H1 (cell line): ENCODE results near the gene ITPKC. TPM values are rescaled to one million over a fixed set of nuclear protein-coding genes. Genes with fewer than 3 reads are reported as not detected.

Experiments used
- SUZ12 ChIP-seq: fragments of 200-600 bp; sonication (generic); IDR thresholded peaks from 2 replicates; pipeline ENCODE4 v1.6.1; 2012; ENCODE audit warnings: mild to moderate bottlenecking, inconsistent platforms, low read length, moderate library complexity, mixed read lengths
- polyA plus RNA-seq, 7 experiments: library from polyadenylated mRNA; depleted of rRNA in 3 of 7; stranded (reverse) in 5 of 7; unstranded in 2 of 7; fragments of >200 nt in 5 of 7; fragments of 200-250 nt in 2 of 7; gene quantifications; 1 replicate in 5 of 7; 2 replicates in 1 of 7; 4 replicates in 1 of 7; pipeline versions ENCODE4 v1.2.1 to v1.2.3, GENCODE V29; 2011 to 2013; ENCODE audit warnings: missing spikeins in 2 of 7, mixed read lengths in 2 of 7
- total RNA-seq: library from RNA; stranded (reverse); fragmentation: NEBNext Ultra II Directional; extraction: Animal tissue kit (Norgen Biotek cat#: 25700); gene quantifications from 2 replicates; pipeline ENCODE4 v1.2.1, GENCODE V29; 2021

Gene ITPKC
- total and polyA plus RNA-seq, 2 of the 8 experiments (the other 6 are each of a cell fraction or from before 2014, with no cell fraction given) = 5.2 to 8.9 TPM

DNA sequence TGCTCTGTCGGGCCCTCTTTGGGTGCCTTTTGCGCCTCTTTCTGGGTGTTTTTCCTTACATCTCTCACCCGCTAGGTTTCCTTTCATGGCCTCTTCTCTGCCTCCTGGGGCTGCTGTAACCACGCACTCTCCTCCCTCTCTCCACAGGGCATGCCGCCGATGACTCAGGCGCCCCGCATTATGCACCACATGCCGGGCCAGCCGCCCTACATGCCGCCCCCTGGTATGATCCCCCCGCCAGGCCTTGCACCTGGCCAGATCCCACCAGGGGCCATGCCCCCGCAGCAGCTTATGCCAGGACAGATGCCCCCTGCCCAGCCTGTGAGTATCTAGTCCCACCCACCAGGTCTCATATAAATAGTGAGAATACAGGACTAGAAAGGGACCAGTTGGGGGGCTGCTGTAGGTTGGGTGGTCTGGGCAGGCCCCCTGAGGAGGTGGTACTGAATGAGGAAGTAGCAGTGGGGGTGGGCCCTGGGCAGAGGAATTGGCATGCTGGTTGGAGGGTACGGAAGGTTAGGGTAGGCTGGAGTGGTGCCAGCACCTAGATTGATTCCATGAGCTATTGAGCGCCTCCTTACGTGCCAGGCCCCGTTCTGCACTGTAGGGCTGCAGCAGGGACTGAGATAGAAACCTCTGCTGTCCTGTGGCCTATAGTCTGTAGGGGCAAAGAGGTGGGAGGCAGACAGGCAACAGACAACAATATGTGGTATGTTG is 46.0 kb downstream of the ITPKC start (continued):
- TF ChIP-seq SUZ12 = no peak
